Mammary epithelial cell (primary cell): ENCODE measurements around the gene MIAT.

ENCODE experiments used
- CTCF ChIP-seq, 2 donors: IDR thresholded peaks in 1 of 2; conservative IDR thresholded peaks in 1 of 2; 2 replicates each; pipeline ENCODE4 v1.5.1; 2011 to 2012; ENCODE audit warnings: inconsistent platforms in 2 of 2, low read length in 2 of 2, mild to moderate bottlenecking in 2 of 2, control low read depth in 1 of 2, low read depth in 1 of 2; ENCODE audit not compliant: insufficient read depth in 1 of 2; ENCODE audit errors: extremely low read depth in 1 of 2
- EZH2 ChIP-seq: IDR thresholded peaks from 2 replicates; pipeline ENCODE4 v1.6.1; 2012; ENCODE audit warnings: low read length, inconsistent platforms, borderline replicate concordance

GRCh38 chr22:26713823-26714449 lies 56.5 kb downstream of the MIAT start:
- TF ChIP-seq EZH2 (no peak), CTCF (conservative IDR thresholded peaks at IDR 0.05 in 1 of 2, IDR thresholded peaks at IDR 0.05 in 1 of 2; ENCODE audit: extremely low read depth in 1 of 2, insufficient read depth in 1 of 2, low read depth in 1 of 2, low read length in 2 of 2) (no peak)
